SU-DHL-6 (cell line): ENCODE measurements around the gene TP73.

Experiments used
- H2AFZ ChIP-seq: fragments of 200-600 bp; sonication (generic); 2 replicates; pipeline ENCODE4 v1.6.1; 2014; ENCODE audit warnings: low read depth, mild to moderate bottlenecking, moderate library complexity, mixed read lengths, antibody characterized with exemption, low read length; ENCODE audit not compliant: severe bottlenecking
- H3F3A ChIP-seq: fragments of 200-600 bp; shearing (Covaris generic); 2 replicates; pipeline ENCODE4 v1.6.0; 2016; ENCODE audit warnings: antibody characterized with exemption, mild to moderate bottlenecking; ENCODE audit not compliant: insufficient read depth
- H3K27ac ChIP-seq: fragments of 200-600 bp; sonication (generic); 2 replicates; pipeline ENCODE4 v1.5.1; 2016; ENCODE audit warnings: low read depth, mild to moderate bottlenecking, low read length, moderate library complexity, mixed read lengths
- H3K27me3 ChIP-seq: fragments of 200-600 bp; sonication (generic), shearing (Covaris generic); 2 replicates; pipeline ENCODE4 v1.6.0; 2014; ENCODE audit warnings: mild to moderate bottlenecking, low read length
- H3K36me3 ChIP-seq: fragments of 200-600 bp; sonication (generic); 2 replicates; pipeline ENCODE4 v1.6.1; 2014; ENCODE audit warnings: mild to moderate bottlenecking, low read length, mixed read lengths
- H3K4me2 ChIP-seq: fragments of 300-600, 200-600 bp; shearing (Covaris generic), sonication (generic); 2 replicates; pipeline ENCODE4 v1.6.0; 2014; ENCODE audit warnings: low read length, low read depth, mild to moderate bottlenecking; ENCODE audit not compliant: poor library complexity, severe bottlenecking
- H3K4me3 ChIP-seq: fragments of 200-600 bp; sonication (generic); 2 replicates; pipeline ENCODE4 v1.5.1; 2014; ENCODE audit warnings: antibody characterized with exemption, low read length, mild to moderate bottlenecking, mixed read lengths; ENCODE audit not compliant: insufficient read depth, poor library complexity, severe bottlenecking
- H3K79me2 ChIP-seq: fragments of 200-600 bp; sonication (generic); 2 replicates; pipeline ENCODE4 v1.6.1; 2014; ENCODE audit warnings: mild to moderate bottlenecking, low read length, moderate library complexity; ENCODE audit not compliant: insufficient read depth
- H3K9ac ChIP-seq: fragments of 200-600 bp; sonication (generic); 2 replicates; pipeline ENCODE4 v1.7.0; 2014; ENCODE audit warnings: mild to moderate bottlenecking, low read length
- H3K9me2 ChIP-seq: fragments of 200-600 bp; sonication (generic); replicated peaks from 2 replicates; pipeline ENCODE4 v1.6.1; 2014; ENCODE audit warnings: low read length; ENCODE audit not compliant: insufficient read depth
- H3K9me3 ChIP-seq: fragments of 200-600 bp; sonication (generic); 2 replicates; pipeline ENCODE4 v1.6.1; 2014; ENCODE audit warnings: low read length, mixed read lengths; ENCODE audit not compliant: insufficient read depth
- H4K20me1 ChIP-seq: fragments of 200-600 bp; sonication (generic); 2 replicates; pipeline ENCODE4 v1.6.1; 2014; ENCODE audit warnings: low read depth, mild to moderate bottlenecking, antibody characterized with exemption, low read length, moderate library complexity, mixed read lengths
- EZH2phosphoT487 ChIP-seq: fragments of 200-600 bp; sonication (generic), shearing (Covaris generic); conservative IDR thresholded peaks from 2 replicates; pipeline ENCODE4 v1.6.1; 2018; ENCODE audit warnings: mild to moderate bottlenecking, antibody characterized with exemption, low read length, moderate library complexity, mixed read lengths
- TF ChIP-seq, protein P1 (sequence below): fragments of 200-600 bp; sonication (generic); IDR thresholded peaks from one replicate; pipeline ENCODE4 v1.5.1; 2017; ENCODE audit warnings: antibody characterized with exemption, mild to moderate bottlenecking, low read length, moderate library complexity; ENCODE audit not compliant: insufficient read depth, poor library complexity, severe bottlenecking

Gene TP73

DNA sequence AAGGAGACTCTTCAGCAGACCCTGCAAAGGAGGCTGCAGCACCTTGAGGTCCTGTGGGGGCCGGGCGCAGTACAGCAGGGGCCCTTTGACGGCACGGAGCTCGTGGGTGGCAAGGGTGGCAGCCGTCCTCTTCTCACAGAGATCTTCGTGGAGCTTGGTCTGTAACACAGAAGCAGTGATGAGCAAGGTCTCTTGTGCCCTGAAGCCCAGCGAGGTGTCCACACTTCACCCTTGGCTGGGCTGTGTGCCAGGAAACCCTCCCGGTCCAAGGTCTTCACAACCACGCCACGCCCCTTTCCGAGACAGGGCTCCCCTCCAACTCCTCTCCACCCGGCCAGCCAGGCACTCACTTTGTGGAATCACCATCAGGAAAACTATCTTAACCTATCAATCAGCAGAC lies 132.7 kb downstream of the TP73 start:
- no peak overlapping the region for H3K4me2 ChIP-seq
- no peaks in the 10 kb centered on the region for H3K79me2 ChIP-seq
- H3K9me2 ChIP-seq, result no peaks in the 10 kb centered on the region
- no peak overlapping the region for H2AFZ ChIP-seq
- no peaks in the 10 kb centered on the region for H3K36me3 ChIP-seq
- H3K9me3 ChIP-seq, result no peaks in the 10 kb centered on the region
- no peaks in the 10 kb centered on the region for H3K27me3 ChIP-seq
- no peak overlapping the region for H3K9ac ChIP-seq
- H3K27ac ChIP-seq, result no peak overlapping the region
- no peaks in the 10 kb centered on the region for H3F3A ChIP-seq
- no peak overlapping the region for H3K4me3 ChIP-seq
- no peaks in the 10 kb centered on the region for H4K20me1 ChIP-seq
- TF ChIP-seq, protein P1, sequence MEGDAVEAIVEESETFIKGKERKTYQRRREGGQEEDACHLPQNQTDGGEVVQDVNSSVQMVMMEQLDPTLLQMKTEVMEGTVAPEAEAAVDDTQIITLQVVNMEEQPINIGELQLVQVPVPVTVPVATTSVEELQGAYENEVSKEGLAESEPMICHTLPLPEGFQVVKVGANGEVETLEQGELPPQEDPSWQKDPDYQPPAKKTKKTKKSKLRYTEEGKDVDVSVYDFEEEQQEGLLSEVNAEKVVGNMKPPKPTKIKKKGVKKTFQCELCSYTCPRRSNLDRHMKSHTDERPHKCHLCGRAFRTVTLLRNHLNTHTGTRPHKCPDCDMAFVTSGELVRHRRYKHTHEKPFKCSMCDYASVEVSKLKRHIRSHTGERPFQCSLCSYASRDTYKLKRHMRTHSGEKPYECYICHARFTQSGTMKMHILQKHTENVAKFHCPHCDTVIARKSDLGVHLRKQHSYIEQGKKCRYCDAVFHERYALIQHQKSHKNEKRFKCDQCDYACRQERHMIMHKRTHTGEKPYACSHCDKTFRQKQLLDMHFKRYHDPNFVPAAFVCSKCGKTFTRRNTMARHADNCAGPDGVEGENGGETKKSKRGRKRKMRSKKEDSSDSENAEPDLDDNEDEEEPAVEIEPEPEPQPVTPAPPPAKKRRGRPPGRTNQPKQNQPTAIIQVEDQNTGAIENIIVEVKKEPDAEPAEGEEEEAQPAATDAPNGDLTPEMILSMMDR, result no peak
- TF ChIP-seq EZH2phosphoT487, result no peak

DNA sequence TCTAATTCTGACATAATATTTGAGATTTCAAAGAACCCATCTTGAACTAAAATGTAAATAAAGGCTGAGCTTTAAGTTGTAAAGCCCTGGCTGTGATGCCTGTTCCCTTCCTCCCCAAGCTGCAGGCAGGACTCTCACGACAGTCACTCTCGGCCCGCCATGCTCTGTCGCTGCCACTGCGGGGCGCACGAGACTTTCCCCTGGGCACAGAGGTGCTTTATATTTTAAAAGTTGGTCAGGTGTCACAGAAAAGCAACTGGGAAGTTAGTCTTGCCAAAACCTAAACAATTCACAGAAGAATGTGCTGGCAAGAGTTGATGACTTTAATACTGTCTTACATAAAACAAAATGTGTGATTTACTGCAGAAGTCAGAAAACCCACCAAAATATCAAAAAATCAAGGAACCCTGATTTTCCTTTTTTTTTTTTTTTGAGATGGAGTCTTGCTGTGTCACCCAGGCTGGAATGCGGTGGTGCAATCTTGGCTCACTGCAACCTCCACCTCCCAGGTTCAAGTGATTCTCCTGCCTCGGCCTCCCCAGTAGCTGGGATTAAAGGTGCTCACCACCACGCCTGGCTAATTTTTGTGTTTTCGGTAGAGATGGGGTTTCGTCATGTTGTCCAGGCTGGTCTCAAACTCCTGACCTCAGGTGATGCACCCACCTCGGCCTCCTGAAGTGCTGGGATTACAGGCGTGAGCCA lies 133.3 kb downstream of the TP73 start:
- Histone ChIP-seq H3K27me3 (no peaks in the 10 kb centered on the region), H2AFZ (no peak overlapping the region), H4K20me1 (no peaks in the 10 kb centered on the region), H3K27ac (no peak overlapping the region), H3K36me3 (no peaks in the 10 kb centered on the region), H3K4me3 (no peak overlapping the region), H3K9me2 (no peaks in the 10 kb centered on the region), H3K4me2 (no peak overlapping the region), H3K79me2 (no peaks in the 10 kb centered on the region), H3F3A (no peaks in the 10 kb centered on the region), H3K9me3 (no peaks in the 10 kb centered on the region), H3K9ac (no peak overlapping the region)
- no peak for TF ChIP-seq EZH2phosphoT487
- TF ChIP-seq, protein P1, result peak; percentile 37
